Upper lobe of left lung (tissue), 4 donors: ENCODE results near the gene RFT1.

Experiments
- CTCF ChIP-seq, 6 experiments: fragments of 450-650 bp in 4 of 6; fragments of 200-600 bp in 2 of 6; sonication (generic) in 2 of 6; IDR thresholded peaks; one replicate each; pipeline ENCODE4 v1.5.1; 2016 to 2019; ENCODE audit warnings: antibody characterized with exemption in 6 of 6
- EP300 ChIP-seq, 4 donors: sonication (generic); formaldehyde crosslinking; IDR thresholded peaks; one replicate each; pipeline ENCODE4 v1.5.1; 2017; ENCODE audit warnings: antibody characterized with exemption in 4 of 4, control low read depth in 2 of 4
- POLR2AphosphoS5 ChIP-seq, 2 donors: sonication (generic); formaldehyde crosslinking; IDR thresholded peaks; one replicate each; pipeline ENCODE4 v1.5.1; 2017; ENCODE audit warnings: antibody characterized with exemption in 2 of 2

GRCh38 chr3:53168175-53168923, 38.1 kb upstream of the RFT1 start:
- TF ChIP-seq EP300 (IDR thresholded peaks at IDR 0.05) = no peak
- no peak for TF ChIP-seq CTCF (IDR thresholded peaks at IDR 0.05)
- peak in 1 of 2 donors; percentile 7 for TF ChIP-seq POLR2AphosphoS5 (IDR thresholded peaks at IDR 0.05)
